IPS-11a (cell line): ENCODE measurements around the gene PTPRJ.

ENCODE experiments used
- H3K4me3 ChIP-seq: one replicate; pipeline ENCODE4 v1.5.1; 2013; ENCODE audit warnings: low read depth, low read length, control low read depth

Gene PTPRJ

GRCh38 chr11:48090174-48090573 is 109.8 kb downstream of the PTPRJ start:
- H3K4me3 ChIP-seq, result no peak overlapping the region

- no peak overlapping the region for H3K4me3 ChIP-seq
Observed at GRCh38 chr11:48091426-48092102, 111.2 kb downstream of the PTPRJ start.

- no peak overlapping the region for H3K4me3 ChIP-seq
Observed at GRCh38 chr11:48093323-48093722, 113.0 kb downstream of the PTPRJ start.

GRCh38 chr11:48093795-48094642 is 113.7 kb downstream of the PTPRJ start:
- no peak overlapping the region for H3K4me3 ChIP-seq

- H3K4me3 ChIP-seq, result no peak overlapping the region
Observed at GRCh38 chr11:48094643-48095339, 114.4 kb downstream of the PTPRJ start.

GRCh38 chr11:48095779-48096470 is 115.6 kb downstream of the PTPRJ start:
- H3K4me3 ChIP-seq, result no peak overlapping the region

GRCh38 chr11:48096588-48097525 is 116.5 kb downstream of the PTPRJ start:
- no peak overlapping the region for H3K4me3 ChIP-seq

GRCh38 chr11:48098024-48098423 is 117.7 kb downstream of the PTPRJ start:
- no peak overlapping the region for H3K4me3 ChIP-seq

- no peak overlapping the region for H3K4me3 ChIP-seq
Observed at GRCh38 chr11:48099916-48100446, 119.6 kb downstream of the PTPRJ start.

GRCh38 chr11:48101044-48101733 is 120.8 kb downstream of the PTPRJ start:
- H3K4me3 ChIP-seq, result no peak overlapping the region

GRCh38 chr11:48101958-48102357 is 121.6 kb downstream of the PTPRJ start:
- H3K4me3 ChIP-seq, result no peak overlapping the region

- H3K4me3 ChIP-seq, result no peak overlapping the region
Observed at GRCh38 chr11:48103621-48104567, 123.5 kb downstream of the PTPRJ start.

- H3K4me3 ChIP-seq, result no peak overlapping the region
Observed at GRCh38 chr11:48104568-48104924, 124.2 kb downstream of the PTPRJ start.

GRCh38 chr11:48105096-48105990 is 125.0 kb downstream of the PTPRJ start:
- H3K4me3 ChIP-seq, result no peak overlapping the region

- H3K4me3 ChIP-seq, result no peak overlapping the region
Observed at GRCh38 chr11:48106166-48106565, 125.8 kb downstream of the PTPRJ start.

- no peak overlapping the region for H3K4me3 ChIP-seq
Observed at GRCh38 chr11:48107188-48107704, 126.9 kb downstream of the PTPRJ start.
